GM12878 (cell line): ENCODE data around the gene GRIK4. TPM values are rescaled to one million over a fixed set of nuclear protein-coding genes. Genes with fewer than 3 reads are reported as not detected.

Experiments used
- ATAC-seq: fragments of 200-7000 bp; cut with Tn5 transposase; 3 replicates; pipeline ENCODE4 v1.9.1; 2020; ENCODE audit warnings: mild to moderate bottlenecking, moderate library complexity
- BruUV-seq: library from RNA; stranded (reverse); fragments of 400-500 nt; replicated peaks from 2 replicates; lab custom pipeline; 2021; lab: Mats Ljungman, UMichigan
- CTCF ChIA-PET: fragments of 300-600 bp; sonication (Branson Sonifier 250); formaldehyde crosslinking; extraction: SDS; loops from one replicate; lab custom pipeline; 2021; ENCODE audit warnings: inconsistent platforms; lab: Yijun Ruan, JAX
- POLR2A ChIA-PET: fragments of 350-600 bp; formaldehyde crosslinking; extraction: SDS; loops from one replicate; lab custom pipeline; 2021; ENCODE audit warnings: inconsistent platforms; lab: Charles Lee
- RAD21 ChIA-PET: fragments of 300-600 bp; sonication (Branson Sonifier 250); formaldehyde crosslinking; loops from one replicate; lab custom pipeline; 2023; ENCODE audit warnings: antibody characterized with exemption; ENCODE audit not compliant: unreplicated experiment; lab: Charles Lee
- SMC1A ChIA-PET: fragments of 300-600 bp; sonication (Branson Sonifier 250); formaldehyde crosslinking; loops from one replicate; lab custom pipeline; 2023; ENCODE audit not compliant: unreplicated experiment, uncharacterized antibody; lab: Charles Lee
- DNase-seq: peaks from one replicate; pipeline ENCODE4 v3.0.0-alpha.2; 2011; ENCODE audit warnings: low read depth, low spot score
- FAIRE-seq: peaks from 3 replicates; lab custom pipeline; 2011; peaks lifted over from hg19 to GRCh38; lab: Jason Lieb, UNC
- H2AFZ ChIP-seq: 2 replicates; pipeline ENCODE4 v1.6.0; 2011; ENCODE audit warnings: low read depth, low read length, control low read depth; ENCODE audit not compliant: control insufficient read depth
- H3K27ac ChIP-seq: 2 replicates; pipeline ENCODE4 v1.5.1; 2011; ENCODE audit warnings: control low read depth; ENCODE audit not compliant: control insufficient read depth, insufficient read depth
- H3K27me3 ChIP-seq, 2 experiments: replicated peaks in 1 of 2; 2 replicates each; pipeline versions ENCODE4 v1.6.0 to v1.6.1; 2011; ENCODE audit warnings: low read length in 1 of 2; ENCODE audit not compliant: control insufficient read depth in 2 of 2, insufficient read depth in 2 of 2
- H3K36me3 ChIP-seq, 2 experiments: 2 replicates each; pipeline ENCODE4 v1.5.1; 2011; ENCODE audit warnings: low read length in 1 of 2; ENCODE audit not compliant: control insufficient read depth in 2 of 2, insufficient read depth in 2 of 2
- H3K4me1 ChIP-seq: 2 replicates; pipeline ENCODE4 v1.6.1; 2011; ENCODE audit warnings: mild to moderate bottlenecking, low read length, moderate library complexity, mixed read lengths; ENCODE audit not compliant: control insufficient read depth, insufficient read depth
- H3K4me2 ChIP-seq: 2 replicates; pipeline ENCODE4 v1.6.0; 2011; ENCODE audit warnings: control low read depth; ENCODE audit not compliant: control insufficient read depth, insufficient read depth
- H3K4me3 ChIP-seq: fragments of 200-600 bp; sonication (generic); 2 replicates; pipeline ENCODE4 v1.5.1; 2016
- H3K79me2 ChIP-seq: 2 replicates; pipeline ENCODE4 v1.6.0; 2011; ENCODE audit warnings: low read length; ENCODE audit not compliant: control insufficient read depth, insufficient read depth
- H3K9ac ChIP-seq: 2 replicates; pipeline ENCODE4 v1.8.0; 2011; ENCODE audit warnings: low read length, control low read depth, mixed read lengths; ENCODE audit not compliant: control insufficient read depth, insufficient read depth
- H3K9me3 ChIP-seq: replicated peaks from 3 replicates; pipeline ENCODE4 v1.5.1; 2011; ENCODE audit warnings: mild to moderate bottlenecking, low read length; ENCODE audit not compliant: control insufficient read depth, insufficient read depth
- H4K20me1 ChIP-seq: 2 replicates; pipeline ENCODE4 v1.6.0; 2011; ENCODE audit not compliant: control insufficient read depth, insufficient read depth
- CREM ChIP-seq: IDR thresholded peaks from 2 replicates; pipeline ENCODE4 v1.6.1; 2014; ENCODE audit warnings: antibody characterized with exemption, low read depth
- KAT2A ChIP-seq: conservative IDR thresholded peaks from 2 replicates; pipeline ENCODE4 v1.6.1; 2011; ENCODE audit warnings: low read depth, low read length; ENCODE audit not compliant: control insufficient read depth
- RB1 ChIP-seq: fragments of 450-650 bp; formaldehyde crosslinking; IDR thresholded peaks from 2 replicates; pipeline ENCODE4 v1.6.1; 2017; ENCODE audit warnings: mild to moderate bottlenecking, borderline replicate concordance
- SIX5 ChIP-seq: IDR thresholded peaks from 2 replicates; pipeline ENCODE4 v1.6.1; 2011; ENCODE audit warnings: mild to moderate bottlenecking, low read depth, low read length, moderate library complexity; ENCODE audit not compliant: severe bottlenecking
- WGBS: methylation state at CpG from one replicate; pipeline ENCODE4 v1.1.6; 2016; ENCODE audit warnings: low lambda C conversion rate; ENCODE audit not compliant: insufficient replicate concordance, insufficient coverage; ENCODE audit errors: missing lambda C conversion rate; 5-methylcytosine and 5-hydroxymethylcytosine counted together
- in situ Hi-C: fragments of 300-500 bp; cut with MboI; formaldehyde crosslinking; loops from 9 replicates; pipeline ENCODE4 v1.14.3; 2018; ENCODE audit warnings: mixed read lengths
- intact Hi-C: fragments of 100-400 bp; cut with micrococcal nuclease; formaldehyde crosslinking; loops from one replicate; pipeline ENCODE4 v1.14.2; 2022; ENCODE audit not compliant: unreplicated experiment
- polyA plus RNA-seq, 11 experiments: library from polyadenylated mRNA; depleted of rRNA in 4 of 11; unstranded in 6 of 11; stranded (reverse) in 5 of 11; fragments of >200 nt; fragmentation: Nextera tagmentation in 4 of 11; fragmentation: Illumina TruSeq in 1 of 11; extraction: Ambion mirVana in 4 of 11; extraction: Trizol in 1 of 11; gene quantifications; 1 replicate in 1 of 11; 2 replicates in 10 of 11; pipeline versions ENCODE4 v1.2.1 to v1.2.3, GENCODE V29; 2011 to 2016; ENCODE audit warnings: inconsistent platforms in 2 of 11, missing spikeins in 2 of 11, low read depth in 1 of 11
- total RNA-seq, 4 experiments: library from RNA; depleted of rRNA in 3 of 4; stranded (reverse); fragments of >200 nt in 3 of 4; fragmentation: Illumina TruSeq in 1 of 4; extraction: Trizol in 1 of 4; gene quantifications; 2 replicates each; pipeline versions ENCODE4 v1.2.1 to v1.2.3, GENCODE V29; 2013 to 2021

The GRIK4 gene
- total and polyA plus RNA-seq, 10 of the 15 experiments (the other 5 are each of a cell fraction or from before 2014, with no cell fraction given) = 0.33 to 3.6 (median 0.72) TPM

GRCh38 chr11:120569861-120570260 lies 58.3 kb downstream of the GRIK4 start:
- DNase-seq = no peak
- no peak overlapping the region for H3K4me3 ChIP-seq
- no peaks in the 10 kb centered on the region for H3K27me3 ChIP-seq
- no peak overlapping the region for H3K27ac ChIP-seq
- peaks cover 8% of the 10 kb centered on the region for H3K4me1 ChIP-seq
- RAD21 ChIA-PET = interaction anchor here (0.8 to 1.0 kb wide), 3 partner anchors 9 to 44 kb away, joined by 3 to 4 read pairs (median 4); no protein-coding TSS in a partner anchor
- WGBS = 52% methylated on average over 7 of the region's 7 CpGs
- SMC1A ChIA-PET = interaction anchor here (1.5 to 2.2 kb wide), 2 partner anchors 9 to 44 kb away, joined by 5 to 7 read pairs; no protein-coding TSS in a partner anchor
- H3K79me2 ChIP-seq = no peaks in the 10 kb centered on the region
- H3K36me3 ChIP-seq = no peaks in the 10 kb centered on the region; a peak in 1 of 4 replicates
- FAIRE-seq = no peak
- no peak overlapping the region for H3K9ac ChIP-seq
- H3K9me3 ChIP-seq = no peaks in the 10 kb centered on the region
- no TSS peak for BruUV-seq
- H3K4me2 ChIP-seq = no peak overlapping the region
- ATAC-seq = no peak
- POLR2A ChIA-PET = interaction anchor here (1.1 to 1.2 kb wide), 3 partner anchors 8 to 47 kb away, joined by 3 to 5 read pairs (median 4); no protein-coding TSS in a partner anchor
- TF ChIP-seq KAT2A = no peak
- TF ChIP-seq, all 136 proteins: peak for 0
- in situ Hi-C loops (no loop called here), intact Hi-C loops (no loop called here)
- CTCF ChIA-PET = interaction anchor here (0.6 to 1.9 kb wide), 6 partner anchors 8 to 199 kb away, joined by 3 to 7 read pairs (median 3); no protein-coding TSS in a partner anchor
- Histone ChIP-seq H4K20me1 (no peaks in the 10 kb centered on the region), H2AFZ (no peak overlapping the region)

- FAIRE-seq (no peak), ATAC-seq (no peak), DNase-seq (no peak)
- in situ Hi-C loops (no loop called here), intact Hi-C loops (no loop called here)
- no peak overlapping the region for H3K27ac ChIP-seq
- no peak overlapping the region for H3K9ac ChIP-seq
- ChIA-PET POLR2A (no interaction called here), CTCF (no interaction called here), RAD21 (no interaction called here), SMC1A (no interaction called here)
- H3K9me3 ChIP-seq = no peaks in the 10 kb centered on the region
- TF ChIP-seq SIX5 (no peak), CREM (no peak), RB1 (no peak)
- H3K79me2 ChIP-seq = no peaks in the 10 kb centered on the region
- H4K20me1 ChIP-seq = no peaks in the 10 kb centered on the region
- no peak overlapping the region for H3K4me3 ChIP-seq
- WGBS = 0% methylated on average over 1 of the region's 1 CpG
- H3K27me3 ChIP-seq = no peaks in the 10 kb centered on the region
- no peaks in the 10 kb centered on the region for H3K4me1 ChIP-seq
- no peak overlapping the region for H3K4me2 ChIP-seq
- no peaks in the 10 kb centered on the region; a peak in 1 of 4 replicates for H3K36me3 ChIP-seq
- H2AFZ ChIP-seq = no peak overlapping the region
- no TSS peak for BruUV-seq
Observed at GRCh38 chr11:120571476-120571875, 59.9 kb downstream of the GRIK4 start.
